HL-60 (cell line): ENCODE results near the gene SCMH1.

ENCODE experiments used
- CTCF ChIP-seq: IDR thresholded peaks from one replicate; pipeline ENCODE4 v1.5.1; 2011; ENCODE audit warnings: low read length, control low read depth, inconsistent platforms; ENCODE audit not compliant: insufficient read depth
- GABPA ChIP-seq: IDR thresholded peaks from 2 replicates; pipeline ENCODE4 v1.6.1; 2012; ENCODE audit warnings: low read depth
- POLR2AphosphoS5 ChIP-seq: IDR thresholded peaks from 2 replicates; pipeline ENCODE4 v1.6.1; 2012; ENCODE audit warnings: low read depth
- REST ChIP-seq: IDR thresholded peaks from 2 replicates; pipeline ENCODE4 v1.6.1; 2012; ENCODE audit warnings: low read depth; ENCODE audit not compliant: insufficient replicate concordance
- SPI1 ChIP-seq: IDR thresholded peaks from 2 replicates; pipeline ENCODE4 v1.6.1; 2012; ENCODE audit warnings: low read depth, mild to moderate bottlenecking, borderline replicate concordance

DNA sequence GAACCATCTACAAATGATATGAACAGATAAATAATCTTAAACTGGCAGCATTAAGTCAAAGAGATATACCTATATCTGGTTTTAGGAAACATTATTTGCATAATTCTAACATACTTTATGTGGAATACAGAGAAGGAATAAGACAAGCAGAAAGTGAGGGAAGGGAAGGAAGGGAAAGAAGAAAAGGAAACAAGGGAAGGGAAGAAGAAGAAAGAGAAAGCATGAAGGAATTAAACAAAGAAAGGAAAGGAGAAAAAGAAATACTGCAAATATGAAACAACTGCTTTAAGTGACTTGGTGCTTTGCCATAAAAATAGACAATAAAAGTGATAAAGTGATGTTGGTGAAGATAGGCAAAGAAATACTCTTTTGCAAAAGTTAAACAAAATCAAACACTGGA lies 20.1 kb downstream of the SCMH1 start:
- no peak for TF ChIP-seq POLR2AphosphoS5
- TF ChIP-seq CTCF: no peak
- TF ChIP-seq SPI1: no peak
- no peak for TF ChIP-seq REST
- no peak for TF ChIP-seq GABPA
